HL-60/S4 treated with retinoic acid at 250 ng/mL for 4 days and 3 days (cell line): ENCODE measurements around the gene SELENOV.

Source experiments
- in situ Hi-C: fragments of 300-500 bp; cut with MboI; formaldehyde crosslinking; loops from 2 replicates; pipeline ENCODE4 v1.7.0; 2022; ENCODE audit warnings: low sequenced_read_pairs

Gene SELENOV

GRCh38 chr19:39554701-39555311, 39.9 kb downstream of the SELENOV start:
- in situ Hi-C loops = no loop called here

- in situ Hi-C loops = no loop called here
Observed at GRCh38 chr19:39555883-39556282, 40.9 kb downstream of the SELENOV start.

- in situ Hi-C loops = no loop called here
Observed at GRCh38 chr19:39557811-39558623, 43.1 kb downstream of the SELENOV start.

- in situ Hi-C loops = no loop called here
Observed at GRCh38 chr19:39558624-39559117, 43.7 kb downstream of the SELENOV start.

- in situ Hi-C loops = no loop called here
Observed at GRCh38 chr19:39563408-39563807, 48.5 kb downstream of the SELENOV start.

GRCh38 chr19:39566064-39566463, 51.1 kb downstream of the SELENOV start:
- in situ Hi-C loops = no loop called here

GRCh38 chr19:39568604-39569003, 53.7 kb downstream of the SELENOV start:
- in situ Hi-C loops = no loop called here
